GM19468 (cell line): ENCODE data around the gene PTGES3.
"Not testable (repeated sequence)": the region's sequence is repeated elsewhere in the genome, so short reads cannot be mapped to it uniquely, and the experiment has no call there.

Experiments
- ATAC-seq: cut with Tn5 transposase; IDR thresholded peaks from one replicate; pipeline ENCODE4 v1.9.1; 2021; ENCODE audit warnings: mild to moderate bottlenecking, moderate library complexity, moderate number of reproducible peaks; ENCODE audit not compliant: unreplicated experiment; ENCODE audit errors: extremely low read depth

The PTGES3 gene

GRCh38 chr12:56713345-56713744, 25.3 kb upstream of the PTGES3 start:
- no peak for ATAC-seq

GRCh38 chr12:56709759-56710376, 21.8 kb upstream of the PTGES3 start:
- ATAC-seq = no peak

GRCh38 chr12:56704522-56704921, 16.4 kb upstream of the PTGES3 start:
- not testable (repeated sequence) for ATAC-seq

- ATAC-seq = no peak
Measured at GRCh38 chr12:56699020-56699661, 11.1 kb upstream of the PTGES3 start.

GRCh38 chr12:56695327-56696101, 7.4 kb upstream of the PTGES3 start:
- no peak for ATAC-seq

- no peak for ATAC-seq
Measured at GRCh38 chr12:56694161-56694560, 6.1 kb upstream of the PTGES3 start.

GRCh38 chr12:56688846-56689109, 694 bp upstream of the PTGES3 start:
- no peak for ATAC-seq

GRCh38 chr12:56687223-56688128, 608 bp downstream of the PTGES3 start:
- no peak for ATAC-seq

- ATAC-seq = no peak
Measured at GRCh38 chr12:56684745-56685359, 3.2 kb downstream of the PTGES3 start.

GRCh38 chr12:56682323-56682722, 5.8 kb downstream of the PTGES3 start:
- no peak for ATAC-seq

GRCh38 chr12:56679883-56680575, 8.1 kb downstream of the PTGES3 start:
- no peak for ATAC-seq

- no peak for ATAC-seq
Measured at GRCh38 chr12:56678852-56679251, 9.2 kb downstream of the PTGES3 start.

- ATAC-seq = peak; percentile 46
Measured at GRCh38 chr12:56677680-56678079, 10.4 kb downstream of the PTGES3 start.

GRCh38 chr12:56676851-56677580, 11.1 kb downstream of the PTGES3 start:
- no peak for ATAC-seq

- no peak for ATAC-seq
Measured at GRCh38 chr12:56671608-56672007, 16.5 kb downstream of the PTGES3 start.

- ATAC-seq = no peak
Measured at GRCh38 chr12:56670836-56671235, 17.2 kb downstream of the PTGES3 start.

- no peak for ATAC-seq
Measured at GRCh38 chr12:56668197-56668457, 20.0 kb downstream of the PTGES3 start.

- no peak for ATAC-seq
Measured at GRCh38 chr12:56661979-56662638, 26.0 kb downstream of the PTGES3 start.

GRCh38 chr12:56661560-56661959, 26.5 kb downstream of the PTGES3 start:
- ATAC-seq = no peak
